WTC11 (cell line): ENCODE results near the gene MIA3. TPM values are rescaled to one million over a fixed set of nuclear protein-coding genes. Genes with fewer than 3 reads are reported as not detected.

Source experiments
- CDX4 ChIP-seq: fragments of 250-450 bp; sonication (Bioruptor Pico); IDR thresholded peaks from 2 replicates; pipeline ENCODE4 v1.9.0; 2021; ENCODE audit warnings: moderate library complexity, mild to moderate bottlenecking, inconsistent platforms, borderline replicate concordance
- FOXK1 ChIP-seq: sonication (generic); formaldehyde crosslinking; IDR thresholded peaks from 2 replicates; pipeline ENCODE4 v1.8.0; 2022; ENCODE audit warnings: mild to moderate bottlenecking, moderate library complexity, missing genetic modification reagents
- HMGXB4 ChIP-seq: sonication (generic); formaldehyde crosslinking; IDR thresholded peaks from 2 replicates; pipeline ENCODE4 v1.8.1; 2023; ENCODE audit warnings: mild to moderate bottlenecking, moderate library complexity, missing genetic modification reagents
- JAZF1 ChIP-seq: fragments of 250-450 bp; sonication (Bioruptor Pico); IDR thresholded peaks from 2 replicates; pipeline ENCODE4 v1.9.0; 2021; ENCODE audit warnings: moderate library complexity, mild to moderate bottlenecking, inconsistent platforms
- MAX ChIP-seq: sonication (generic); formaldehyde crosslinking; IDR thresholded peaks from 2 replicates; pipeline ENCODE4 v1.8.0; 2022; ENCODE audit warnings: mild to moderate bottlenecking, missing genetic modification reagents
- NFE2L1 ChIP-seq: sonication (generic); formaldehyde crosslinking; IDR thresholded peaks from 2 replicates; pipeline ENCODE4 v1.8.1; 2023; ENCODE audit warnings: missing genetic modification reagents
- NR2C2 ChIP-seq: sonication (generic); formaldehyde crosslinking; IDR thresholded peaks from 2 replicates; pipeline ENCODE4 v1.8.0; 2022; ENCODE audit warnings: mild to moderate bottlenecking, missing genetic modification reagents
- PRRX2 ChIP-seq: fragments of 250-450 bp; sonication (Bioruptor Pico); IDR thresholded peaks from 2 replicates; pipeline ENCODE4 v1.8.0; 2021; ENCODE audit warnings: mild to moderate bottlenecking
- RELA ChIP-seq: sonication (generic); formaldehyde crosslinking; IDR thresholded peaks from 2 replicates; pipeline ENCODE4 v1.8.1; 2022; ENCODE audit warnings: missing genetic modification reagents, mild to moderate bottlenecking, borderline replicate concordance
- RORB ChIP-seq: fragments of 250-450 bp; sonication (Bioruptor Pico); IDR thresholded peaks from 2 replicates; pipeline ENCODE4 v1.9.0; 2021; ENCODE audit warnings: mild to moderate bottlenecking
- SP1 ChIP-seq: sonication (generic); formaldehyde crosslinking; conservative IDR thresholded peaks from 2 replicates; pipeline ENCODE4 v1.8.1; 2022; ENCODE audit warnings: missing genetic modification reagents
- TCF7 ChIP-seq: sonication (generic); formaldehyde crosslinking; IDR thresholded peaks from 2 replicates; pipeline ENCODE4 v1.8.0; 2022; ENCODE audit warnings: mild to moderate bottlenecking, low read depth, missing genetic modification reagents, moderate library complexity
- ZNF232 ChIP-seq: sonication (generic); formaldehyde crosslinking; IDR thresholded peaks from 2 replicates; pipeline ENCODE4 v1.8.0; 2022; ENCODE audit warnings: mild to moderate bottlenecking, missing genetic modification reagents
- ZNF671 ChIP-seq: fragments of 250-450 bp; sonication (Bioruptor Pico); IDR thresholded peaks from 2 replicates; pipeline ENCODE4 v1.8.0; 2021; ENCODE audit warnings: mild to moderate bottlenecking
- total RNA-seq: library from RNA; stranded (reverse); gene quantifications from 3 replicates; pipeline ENCODE4 v1.2.3, GENCODE V29; 2021
- TF ChIP-seq, protein P1 (sequence below): sonication (generic); formaldehyde crosslinking; IDR thresholded peaks from 2 replicates; pipeline ENCODE4 v1.8.0; 2023; ENCODE audit warnings: missing genetic modification reagents, mild to moderate bottlenecking, borderline replicate concordance
- TF ChIP-seq, protein P2 (sequence below): sonication (generic); formaldehyde crosslinking; IDR thresholded peaks from 2 replicates; pipeline ENCODE4 v1.8.1; 2023; ENCODE audit warnings: mild to moderate bottlenecking, missing genetic modification reagents, moderate library complexity
- TF ChIP-seq, protein P3 (sequence below): sonication (generic); formaldehyde crosslinking; IDR thresholded peaks from 2 replicates; pipeline ENCODE4 v1.8.0; 2022; ENCODE audit warnings: mild to moderate bottlenecking, missing genetic modification reagents
- TF ChIP-seq, protein P4 (sequence below): sonication (generic); formaldehyde crosslinking; IDR thresholded peaks from 2 replicates; pipeline ENCODE4 v1.8.0; 2022; ENCODE audit warnings: missing genetic modification reagents
- TF ChIP-seq, protein P5 (sequence below): sonication (generic); formaldehyde crosslinking; IDR thresholded peaks from 2 replicates; pipeline ENCODE4 v1.8.1; 2023; ENCODE audit warnings: mild to moderate bottlenecking, missing genetic modification reagents, borderline replicate concordance
- TF ChIP-seq, protein P6 (sequence below): sonication (generic); formaldehyde crosslinking; IDR thresholded peaks from 2 replicates; pipeline ENCODE4 v1.8.0; 2022; ENCODE audit warnings: mild to moderate bottlenecking, missing genetic modification reagents

The MIA3 gene
- total RNA-seq, 1 experiment from 2014 or later, result 70.0 TPM

GRCh38 chr1:222589462-222590302 lies 28.2 kb upstream of the MIA3 start, which contains the start of gene TAF1A (continued):
- TF ChIP-seq, protein P1, sequence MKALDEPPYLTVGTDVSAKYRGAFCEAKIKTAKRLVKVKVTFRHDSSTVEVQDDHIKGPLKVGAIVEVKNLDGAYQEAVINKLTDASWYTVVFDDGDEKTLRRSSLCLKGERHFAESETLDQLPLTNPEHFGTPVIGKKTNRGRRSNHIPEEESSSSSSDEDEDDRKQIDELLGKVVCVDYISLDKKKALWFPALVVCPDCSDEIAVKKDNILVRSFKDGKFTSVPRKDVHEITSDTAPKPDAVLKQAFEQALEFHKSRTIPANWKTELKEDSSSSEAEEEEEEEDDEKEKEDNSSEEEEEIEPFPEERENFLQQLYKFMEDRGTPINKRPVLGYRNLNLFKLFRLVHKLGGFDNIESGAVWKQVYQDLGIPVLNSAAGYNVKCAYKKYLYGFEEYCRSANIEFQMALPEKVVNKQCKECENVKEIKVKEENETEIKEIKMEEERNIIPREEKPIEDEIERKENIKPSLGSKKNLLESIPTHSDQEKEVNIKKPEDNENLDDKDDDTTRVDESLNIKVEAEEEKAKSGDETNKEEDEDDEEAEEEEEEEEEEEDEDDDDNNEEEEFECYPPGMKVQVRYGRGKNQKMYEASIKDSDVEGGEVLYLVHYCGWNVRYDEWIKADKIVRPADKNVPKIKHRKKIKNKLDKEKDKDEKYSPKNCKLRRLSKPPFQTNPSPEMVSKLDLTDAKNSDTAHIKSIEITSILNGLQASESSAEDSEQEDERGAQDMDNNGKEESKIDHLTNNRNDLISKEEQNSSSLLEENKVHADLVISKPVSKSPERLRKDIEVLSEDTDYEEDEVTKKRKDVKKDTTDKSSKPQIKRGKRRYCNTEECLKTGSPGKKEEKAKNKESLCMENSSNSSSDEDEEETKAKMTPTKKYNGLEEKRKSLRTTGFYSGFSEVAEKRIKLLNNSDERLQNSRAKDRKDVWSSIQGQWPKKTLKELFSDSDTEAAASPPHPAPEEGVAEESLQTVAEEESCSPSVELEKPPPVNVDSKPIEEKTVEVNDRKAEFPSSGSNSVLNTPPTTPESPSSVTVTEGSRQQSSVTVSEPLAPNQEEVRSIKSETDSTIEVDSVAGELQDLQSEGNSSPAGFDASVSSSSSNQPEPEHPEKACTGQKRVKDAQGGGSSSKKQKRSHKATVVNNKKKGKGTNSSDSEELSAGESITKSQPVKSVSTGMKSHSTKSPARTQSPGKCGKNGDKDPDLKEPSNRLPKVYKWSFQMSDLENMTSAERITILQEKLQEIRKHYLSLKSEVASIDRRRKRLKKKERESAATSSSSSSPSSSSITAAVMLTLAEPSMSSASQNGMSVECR (CRISPR knock-in tag), result peak; percentile 77; the same call in 1 of the 2 replicates
- TF ChIP-seq PRRX2 (CRISPR knock-in tag) (no peak), RELA (CRISPR knock-in tag) (no peak), HMGXB4 (CRISPR knock-in tag) (peak; percentile 31; the same call in 1 of the 2 replicates), NR2C2 (peak; percentile 87), ZNF232 (CRISPR knock-in tag) (no peak), NFE2L1 (no peak), RORB (CRISPR knock-in tag) (no peak), SP1 (CRISPR knock-in tag) (0 out of 2 replicates have a peak, but pooled peaks have one; percentile 21), CDX4 (no peak), ZNF671 (CRISPR knock-in tag) (no peak), FOXK1 (CRISPR knock-in tag) (peak; percentile 84), MAX (peak; percentile 76; the same call in 1 of the 2 replicates), JAZF1 (CRISPR knock-in tag) (no peak), TCF7 (CRISPR knock-in tag) (no peak)
- TF ChIP-seq, protein P2, sequence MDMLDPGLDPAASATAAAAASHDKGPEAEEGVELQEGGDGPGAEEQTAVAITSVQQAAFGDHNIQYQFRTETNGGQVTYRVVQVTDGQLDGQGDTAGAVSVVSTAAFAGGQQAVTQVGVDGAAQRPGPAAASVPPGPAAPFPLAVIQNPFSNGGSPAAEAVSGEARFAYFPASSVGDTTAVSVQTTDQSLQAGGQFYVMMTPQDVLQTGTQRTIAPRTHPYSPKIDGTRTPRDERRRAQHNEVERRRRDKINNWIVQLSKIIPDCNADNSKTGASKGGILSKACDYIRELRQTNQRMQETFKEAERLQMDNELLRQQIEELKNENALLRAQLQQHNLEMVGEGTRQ, result peak; percentile 8; the same call in 1 of the 2 replicates
- TF ChIP-seq, protein P3, sequence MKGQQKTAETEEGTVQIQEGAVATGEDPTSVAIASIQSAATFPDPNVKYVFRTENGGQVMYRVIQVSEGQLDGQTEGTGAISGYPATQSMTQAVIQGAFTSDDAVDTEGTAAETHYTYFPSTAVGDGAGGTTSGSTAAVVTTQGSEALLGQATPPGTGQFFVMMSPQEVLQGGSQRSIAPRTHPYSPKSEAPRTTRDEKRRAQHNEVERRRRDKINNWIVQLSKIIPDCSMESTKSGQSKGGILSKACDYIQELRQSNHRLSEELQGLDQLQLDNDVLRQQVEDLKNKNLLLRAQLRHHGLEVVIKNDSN (CRISPR knock-in tag), result peak; percentile 47; the same call in 1 of the 2 replicates
- TF ChIP-seq, protein P4, sequence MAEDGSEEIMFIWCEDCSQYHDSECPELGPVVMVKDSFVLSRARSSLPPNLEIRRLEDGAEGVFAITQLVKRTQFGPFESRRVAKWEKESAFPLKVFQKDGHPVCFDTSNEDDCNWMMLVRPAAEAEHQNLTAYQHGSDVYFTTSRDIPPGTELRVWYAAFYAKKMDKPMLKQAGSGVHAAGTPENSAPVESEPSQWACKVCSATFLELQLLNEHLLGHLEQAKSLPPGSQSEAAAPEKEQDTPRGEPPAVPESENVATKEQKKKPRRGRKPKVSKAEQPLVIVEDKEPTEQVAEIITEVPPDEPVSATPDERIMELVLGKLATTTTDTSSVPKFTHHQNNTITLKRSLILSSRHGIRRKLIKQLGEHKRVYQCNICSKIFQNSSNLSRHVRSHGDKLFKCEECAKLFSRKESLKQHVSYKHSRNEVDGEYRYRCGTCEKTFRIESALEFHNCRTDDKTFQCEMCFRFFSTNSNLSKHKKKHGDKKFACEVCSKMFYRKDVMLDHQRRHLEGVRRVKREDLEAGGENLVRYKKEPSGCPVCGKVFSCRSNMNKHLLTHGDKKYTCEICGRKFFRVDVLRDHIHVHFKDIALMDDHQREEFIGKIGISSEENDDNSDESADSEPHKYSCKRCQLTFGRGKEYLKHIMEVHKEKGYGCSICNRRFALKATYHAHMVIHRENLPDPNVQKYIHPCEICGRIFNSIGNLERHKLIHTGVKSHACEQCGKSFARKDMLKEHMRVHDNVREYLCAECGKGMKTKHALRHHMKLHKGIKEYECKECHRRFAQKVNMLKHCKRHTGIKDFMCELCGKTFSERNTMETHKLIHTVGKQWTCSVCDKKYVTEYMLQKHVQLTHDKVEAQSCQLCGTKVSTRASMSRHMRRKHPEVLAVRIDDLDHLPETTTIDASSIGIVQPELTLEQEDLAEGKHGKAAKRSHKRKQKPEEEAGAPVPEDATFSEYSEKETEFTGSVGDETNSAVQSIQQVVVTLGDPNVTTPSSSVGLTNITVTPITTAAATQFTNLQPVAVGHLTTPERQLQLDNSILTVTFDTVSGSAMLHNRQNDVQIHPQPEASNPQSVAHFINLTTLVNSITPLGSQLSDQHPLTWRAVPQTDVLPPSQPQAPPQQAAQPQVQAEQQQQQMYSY (CRISPR knock-in tag), result no peak
- TF ChIP-seq, protein P5, sequence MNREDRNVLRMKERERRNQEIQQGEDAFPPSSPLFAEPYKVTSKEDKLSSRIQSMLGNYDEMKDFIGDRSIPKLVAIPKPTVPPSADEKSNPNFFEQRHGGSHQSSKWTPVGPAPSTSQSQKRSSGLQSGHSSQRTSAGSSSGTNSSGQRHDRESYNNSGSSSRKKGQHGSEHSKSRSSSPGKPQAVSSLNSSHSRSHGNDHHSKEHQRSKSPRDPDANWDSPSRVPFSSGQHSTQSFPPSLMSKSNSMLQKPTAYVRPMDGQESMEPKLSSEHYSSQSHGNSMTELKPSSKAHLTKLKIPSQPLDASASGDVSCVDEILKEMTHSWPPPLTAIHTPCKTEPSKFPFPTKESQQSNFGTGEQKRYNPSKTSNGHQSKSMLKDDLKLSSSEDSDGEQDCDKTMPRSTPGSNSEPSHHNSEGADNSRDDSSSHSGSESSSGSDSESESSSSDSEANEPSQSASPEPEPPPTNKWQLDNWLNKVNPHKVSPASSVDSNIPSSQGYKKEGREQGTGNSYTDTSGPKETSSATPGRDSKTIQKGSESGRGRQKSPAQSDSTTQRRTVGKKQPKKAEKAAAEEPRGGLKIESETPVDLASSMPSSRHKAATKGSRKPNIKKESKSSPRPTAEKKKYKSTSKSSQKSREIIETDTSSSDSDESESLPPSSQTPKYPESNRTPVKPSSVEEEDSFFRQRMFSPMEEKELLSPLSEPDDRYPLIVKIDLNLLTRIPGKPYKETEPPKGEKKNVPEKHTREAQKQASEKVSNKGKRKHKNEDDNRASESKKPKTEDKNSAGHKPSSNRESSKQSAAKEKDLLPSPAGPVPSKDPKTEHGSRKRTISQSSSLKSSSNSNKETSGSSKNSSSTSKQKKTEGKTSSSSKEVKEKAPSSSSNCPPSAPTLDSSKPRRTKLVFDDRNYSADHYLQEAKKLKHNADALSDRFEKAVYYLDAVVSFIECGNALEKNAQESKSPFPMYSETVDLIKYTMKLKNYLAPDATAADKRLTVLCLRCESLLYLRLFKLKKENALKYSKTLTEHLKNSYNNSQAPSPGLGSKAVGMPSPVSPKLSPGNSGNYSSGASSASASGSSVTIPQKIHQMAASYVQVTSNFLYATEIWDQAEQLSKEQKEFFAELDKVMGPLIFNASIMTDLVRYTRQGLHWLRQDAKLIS (CRISPR knock-in tag), result no peak
- TF ChIP-seq, protein P6, sequence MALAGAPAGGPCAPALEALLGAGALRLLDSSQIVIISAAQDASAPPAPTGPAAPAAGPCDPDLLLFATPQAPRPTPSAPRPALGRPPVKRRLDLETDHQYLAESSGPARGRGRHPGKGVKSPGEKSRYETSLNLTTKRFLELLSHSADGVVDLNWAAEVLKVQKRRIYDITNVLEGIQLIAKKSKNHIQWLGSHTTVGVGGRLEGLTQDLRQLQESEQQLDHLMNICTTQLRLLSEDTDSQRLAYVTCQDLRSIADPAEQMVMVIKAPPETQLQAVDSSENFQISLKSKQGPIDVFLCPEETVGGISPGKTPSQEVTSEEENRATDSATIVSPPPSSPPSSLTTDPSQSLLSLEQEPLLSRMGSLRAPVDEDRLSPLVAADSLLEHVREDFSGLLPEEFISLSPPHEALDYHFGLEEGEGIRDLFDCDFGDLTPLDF (CRISPR knock-in tag), result no peak
